ENCODE data around the gene RSBN1.

GRCh38 chr1:113751516-113751915, 60.8 kb downstream of the RSBN1 start:
- TF ChIP-seq CTCF (IDR thresholded peaks at IDR 0.05) (no peak), POLR2A (IDR thresholded peaks at IDR 0.05) (no peak)

All from body of pancreas (tissue), 4 donors.